RKO (cell line): ENCODE results near the gene FBXW9.
A peak's percentile ranks its signal among the peaks of the same experiment; 100 is the strongest.
"Not testable (repeated sequence)": the region's sequence is repeated elsewhere in the genome, so short reads cannot be mapped to it uniquely, and the experiment has no call there.

Experiments
- DNase-seq: peaks from one replicate; pipeline ENCODE4 v3.0.0-alpha.2; 2016; ENCODE audit warnings: low spot score

Gene FBXW9

DNA sequence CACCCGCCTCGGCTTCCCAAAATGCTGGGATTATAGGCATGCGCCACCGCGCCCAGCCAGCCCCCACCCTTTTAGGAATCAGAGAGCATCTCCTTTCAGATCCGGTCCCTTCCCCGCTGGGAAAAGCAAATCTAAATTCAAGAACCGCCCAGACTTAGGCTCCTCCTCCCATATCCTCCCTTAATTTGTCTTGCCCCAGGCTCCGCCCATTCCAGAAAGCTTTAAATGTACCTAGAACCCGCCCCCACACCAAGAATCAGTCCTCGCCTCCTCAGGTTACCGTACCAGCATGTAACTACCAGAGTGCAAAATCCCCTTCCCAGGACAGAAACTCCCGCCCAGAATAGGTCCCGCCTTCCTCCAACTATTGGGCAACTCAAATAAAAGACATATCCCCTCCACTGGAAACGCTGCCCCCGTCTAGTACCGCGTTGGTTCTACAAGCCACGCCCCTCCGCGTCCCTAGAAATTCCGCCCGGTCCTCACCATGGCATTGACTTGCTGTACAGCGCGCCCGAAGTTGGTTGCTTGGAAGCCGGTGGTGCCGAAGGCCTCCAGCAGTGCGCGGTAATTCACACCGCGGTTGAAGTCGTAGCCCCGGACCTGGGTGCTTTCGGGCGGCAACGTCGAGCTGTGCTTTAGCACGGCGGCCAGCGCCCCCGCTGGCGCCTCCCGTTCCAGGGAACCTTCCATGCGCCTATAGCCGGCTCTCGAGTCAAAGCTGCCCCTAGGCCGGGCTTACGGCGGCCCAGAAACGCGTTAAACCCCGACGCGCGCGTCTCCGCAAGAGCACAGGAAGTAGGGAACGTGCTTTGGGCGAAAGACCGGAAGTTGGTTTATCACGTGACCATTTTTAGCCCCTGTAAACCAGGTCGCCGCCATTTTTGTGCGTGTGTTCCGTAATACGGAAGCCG, 15.1 kb downstream of the FBXW9 start, which contains the start of gene DHPS:
TSS of gene DHPS (minus strand) at position 807 of the 914 bp plus-strand sequence. CDS start at position 693, 114 bp downstream.
- peak; percentile 98 for DNase-seq

DNA sequence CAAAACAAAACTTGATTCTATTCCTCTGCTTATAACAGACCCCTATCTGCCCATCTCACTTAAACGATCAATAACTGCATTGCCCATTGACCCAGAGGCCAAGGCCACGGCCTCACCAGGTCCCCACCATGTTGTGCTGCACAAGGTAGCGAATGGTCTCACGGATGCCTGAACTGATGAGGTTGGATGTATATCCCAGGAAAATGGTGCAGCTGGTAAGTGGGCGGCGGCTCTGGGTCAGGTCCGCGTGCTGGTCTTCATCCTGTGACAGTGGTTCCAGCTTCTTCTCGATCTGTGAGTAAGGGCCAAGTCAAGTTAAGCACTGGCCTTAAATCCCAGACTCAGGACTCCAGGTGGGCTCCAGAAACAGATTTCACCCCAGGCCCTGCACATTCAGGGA, 16.4 kb downstream of the FBXW9 start:
- DNase-seq: no peak

DNA sequence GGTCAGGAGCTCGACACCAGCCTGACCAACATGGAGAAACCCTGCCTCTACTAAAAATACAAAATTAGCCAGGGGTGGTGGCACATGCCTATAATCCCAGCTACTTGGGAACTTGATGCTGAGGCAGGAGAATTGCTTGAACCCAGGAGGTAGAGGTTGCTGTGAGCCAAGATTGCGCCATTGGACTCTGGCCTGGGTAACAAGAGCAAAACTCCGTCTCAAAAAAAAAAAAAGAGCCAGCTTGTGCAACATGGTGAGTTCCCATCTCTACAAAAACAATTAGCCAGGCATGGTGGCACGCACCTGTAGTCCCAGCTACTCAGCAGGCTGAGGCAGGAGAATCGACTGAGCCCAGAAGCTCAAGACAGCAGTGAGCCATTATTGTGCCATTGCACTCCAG, 18.4 kb downstream of the FBXW9 start:
- not testable (repeated sequence) for DNase-seq

DNA sequence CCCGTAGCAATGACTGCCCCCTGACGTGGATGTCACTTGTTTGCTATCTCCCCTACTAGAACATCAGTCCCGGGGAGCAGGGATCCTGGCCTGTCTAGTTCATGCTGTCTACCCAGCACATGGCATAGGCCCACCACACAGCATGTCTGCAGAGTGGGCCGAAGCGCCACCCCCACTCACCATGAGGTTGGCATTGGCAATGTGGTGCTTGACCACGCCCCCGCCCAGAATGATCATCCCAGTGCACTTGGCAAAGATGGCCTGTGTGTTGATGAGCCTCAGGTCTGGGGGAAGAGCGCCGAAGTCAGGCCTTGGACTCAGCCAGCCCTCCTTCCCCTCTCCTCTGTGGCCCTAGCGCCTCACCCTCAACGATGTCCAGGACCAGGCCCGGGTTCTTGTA, 19.5 kb downstream of the FBXW9 start:
- no peak for DNase-seq

DNA sequence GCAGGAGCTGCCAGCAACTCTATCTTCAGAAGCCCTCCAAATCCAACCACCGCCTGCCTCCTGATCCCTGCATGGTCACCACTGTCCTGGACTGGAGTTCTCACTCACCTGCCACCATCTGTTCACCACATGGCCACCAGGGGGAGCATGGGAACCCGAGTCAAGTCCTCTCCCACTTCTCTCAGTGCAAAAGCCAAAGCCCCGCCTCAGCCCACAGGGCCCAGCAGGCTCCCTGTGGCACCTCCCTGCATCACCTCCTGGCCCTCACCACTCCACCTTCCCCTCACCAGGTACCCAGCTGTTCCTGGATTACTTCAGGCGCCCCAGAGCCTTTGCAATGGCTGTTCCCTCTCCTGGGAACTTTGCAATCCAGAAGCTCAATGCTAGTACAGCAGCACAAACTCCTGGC, 20.0 kb downstream of the FBXW9 start:
- DNase-seq: peak; percentile 75

DNA sequence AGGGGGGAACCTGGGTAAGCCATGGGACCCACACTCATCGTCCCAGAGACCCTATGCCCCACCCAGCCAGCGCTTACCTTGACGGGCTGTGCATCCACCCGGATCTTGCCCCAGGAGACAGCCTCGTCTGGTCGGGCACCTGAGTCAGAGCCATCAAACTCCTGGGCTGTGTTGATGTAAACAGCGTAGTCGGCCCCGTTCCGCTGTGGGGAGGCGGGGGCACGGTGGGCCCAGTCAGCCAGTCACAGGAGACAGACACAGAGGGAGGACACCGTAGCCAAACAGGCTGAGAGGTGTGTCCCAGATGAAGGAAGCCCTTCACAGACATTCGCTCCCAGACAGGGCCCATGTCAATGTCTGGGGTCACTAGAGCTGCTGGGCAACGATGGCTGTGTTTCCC, 20.5 kb downstream of the FBXW9 start:
- no peak for DNase-seq

DNA sequence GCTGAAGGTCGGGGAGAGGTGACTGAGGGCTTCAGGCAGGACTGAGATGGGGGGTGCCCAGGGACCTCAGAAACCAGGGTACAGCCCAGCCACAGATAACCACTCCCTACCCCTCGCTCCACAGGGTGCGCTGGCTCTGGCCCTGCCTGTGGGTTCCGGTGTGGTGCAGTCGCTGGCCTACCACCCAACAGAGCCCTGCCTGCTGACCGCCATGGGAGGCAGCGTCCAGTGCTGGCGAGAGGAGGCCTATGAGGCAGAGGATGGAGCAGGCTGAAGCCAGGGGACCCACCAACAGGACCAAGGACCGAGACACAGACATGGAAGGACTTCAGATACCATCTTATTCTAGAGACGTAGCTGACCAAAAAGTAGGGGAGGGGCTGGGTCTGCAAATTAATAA, 21.0 kb downstream of the FBXW9 start:
- no peak for DNase-seq

DNA sequence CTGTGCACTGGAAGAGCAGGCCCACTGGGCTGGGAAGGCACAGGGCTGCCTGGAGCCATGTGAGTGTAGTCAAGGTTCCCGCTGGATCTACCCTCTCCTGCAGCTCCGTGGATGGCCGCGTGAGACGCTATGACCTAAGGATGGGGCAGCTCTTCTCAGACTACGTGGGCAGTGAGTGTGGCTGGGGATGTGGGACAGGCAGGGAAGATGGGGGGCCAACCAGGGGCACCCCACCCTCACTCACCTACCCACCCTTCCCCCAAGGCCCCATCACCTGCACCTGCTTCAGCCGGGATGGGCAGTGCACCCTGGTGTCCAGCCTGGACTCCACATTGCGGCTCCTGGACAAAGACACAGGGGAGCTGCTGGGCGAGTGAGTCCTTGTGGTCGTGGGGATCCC, 23.7 kb downstream of the FBXW9 start:
- no peak for DNase-seq

DNA sequence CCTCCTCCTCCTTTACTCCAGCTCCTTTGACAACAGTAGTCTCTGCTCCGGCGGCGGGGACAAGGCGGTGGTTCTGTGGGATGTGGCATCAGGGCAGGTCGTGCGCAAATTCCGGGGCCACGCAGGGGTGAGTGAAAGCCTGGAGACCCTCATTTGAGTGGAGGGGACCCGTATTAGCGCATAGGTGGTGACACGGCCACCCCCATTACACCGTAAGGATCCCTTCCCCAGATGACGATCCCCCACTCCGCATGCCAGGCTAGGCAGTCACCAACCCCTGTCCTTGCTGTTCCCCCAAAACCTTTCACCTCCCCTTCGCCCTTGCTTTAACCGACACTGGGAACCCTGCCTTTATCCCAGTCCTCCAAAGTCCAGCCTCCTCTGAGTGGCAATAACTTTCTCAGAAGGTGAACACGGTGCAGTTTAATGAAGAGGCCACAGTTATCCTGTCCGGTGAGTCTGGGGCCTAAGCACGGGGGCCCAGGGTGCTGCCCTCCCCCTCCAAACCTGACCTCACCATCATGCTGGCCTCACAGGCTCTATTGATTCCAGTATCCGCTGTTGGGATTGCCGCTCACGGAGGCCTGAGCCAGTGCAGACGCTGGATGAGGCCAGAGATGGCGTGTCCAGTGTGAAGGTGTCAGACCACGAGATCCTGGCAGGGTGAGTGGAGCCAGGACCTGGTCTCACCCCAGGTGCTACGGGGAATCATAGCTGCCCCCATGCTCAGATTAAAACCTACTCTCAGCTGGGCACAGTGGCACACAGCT, 26.1 kb downstream of the FBXW9 start:
- DNase-seq: peak; percentile 51

DNA sequence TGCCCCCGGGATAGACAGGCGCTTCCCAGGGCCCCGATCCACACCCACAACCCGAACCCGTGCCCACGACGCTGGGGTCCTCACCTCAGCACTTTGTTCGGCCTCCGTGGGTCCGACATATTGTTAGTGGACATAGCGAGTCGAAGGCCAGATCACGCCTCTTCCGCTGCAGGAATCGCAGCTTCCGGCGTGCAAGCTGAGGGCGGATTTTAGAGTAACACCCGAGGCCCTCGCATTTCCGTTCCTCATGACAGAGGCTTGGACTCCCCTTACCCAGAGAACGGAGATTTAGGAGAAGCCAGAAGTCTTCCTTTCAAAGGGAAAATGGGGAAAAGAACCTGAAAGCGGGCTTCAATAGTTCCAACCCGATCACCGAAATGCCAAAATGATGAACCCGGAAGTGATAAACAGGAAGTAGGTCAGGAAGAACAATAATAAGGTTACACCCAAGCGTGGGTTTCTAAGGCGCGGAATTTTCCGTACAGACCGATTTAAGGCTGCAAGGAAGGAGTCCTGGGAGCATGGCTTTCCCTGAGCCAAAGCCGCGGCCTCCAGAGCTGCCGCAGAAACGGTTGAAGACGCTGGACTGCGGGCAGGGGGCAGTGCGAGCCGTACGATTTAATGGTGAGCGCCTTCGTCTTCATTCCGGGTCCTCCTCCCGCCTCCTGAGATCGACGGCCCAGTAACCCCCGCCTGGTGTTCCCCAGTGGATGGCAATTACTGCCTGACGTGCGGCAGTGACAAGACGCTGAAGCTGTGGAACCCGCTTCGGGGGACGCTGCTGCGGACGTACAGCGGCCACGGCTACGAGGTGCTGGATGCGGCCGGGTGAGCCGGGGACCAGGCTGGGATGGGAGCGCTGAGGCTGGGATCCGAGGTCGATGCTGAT, 26.9 kb downstream of the FBXW9 start:
- peak; percentile 88 for DNase-seq

DNA sequence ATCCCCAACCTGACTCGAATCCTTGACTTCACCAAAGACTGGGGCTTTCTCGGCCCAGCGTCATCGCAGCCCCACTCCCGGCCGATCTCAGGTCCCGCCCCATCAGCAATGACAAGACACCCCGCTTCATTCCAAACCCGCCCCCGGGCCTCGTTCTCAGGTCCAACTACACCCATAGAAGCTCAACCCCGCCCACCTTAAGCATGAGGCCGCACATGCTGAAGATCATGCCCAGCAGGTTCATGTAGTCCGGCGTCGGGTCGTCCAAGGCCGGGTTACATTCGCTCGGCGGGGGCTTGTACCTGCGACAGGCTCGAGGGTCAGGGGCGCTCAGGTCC, 27.5 kb downstream of the FBXW9 start:
- peak; percentile 82 for DNase-seq

DNA sequence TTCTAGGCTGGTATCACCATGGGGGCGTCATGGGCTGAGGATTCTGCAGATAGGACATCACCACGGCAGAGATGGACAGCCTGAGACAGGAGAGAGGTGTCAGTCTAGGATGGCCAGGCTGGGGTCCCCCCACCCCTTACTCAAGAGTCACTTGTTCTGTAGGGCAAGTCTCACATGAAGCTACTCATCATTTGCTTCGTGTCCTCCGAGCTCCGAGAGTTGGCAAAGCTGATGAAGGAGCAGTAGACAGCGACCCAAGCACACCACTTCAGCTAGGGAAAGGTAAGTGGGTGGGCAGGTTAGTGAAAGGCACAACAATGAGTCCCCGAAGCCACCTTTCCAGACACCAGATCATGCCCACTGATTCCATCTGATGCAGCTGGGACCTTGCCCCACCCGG, 28.1 kb downstream of the FBXW9 start:
- no peak for DNase-seq

DNA sequence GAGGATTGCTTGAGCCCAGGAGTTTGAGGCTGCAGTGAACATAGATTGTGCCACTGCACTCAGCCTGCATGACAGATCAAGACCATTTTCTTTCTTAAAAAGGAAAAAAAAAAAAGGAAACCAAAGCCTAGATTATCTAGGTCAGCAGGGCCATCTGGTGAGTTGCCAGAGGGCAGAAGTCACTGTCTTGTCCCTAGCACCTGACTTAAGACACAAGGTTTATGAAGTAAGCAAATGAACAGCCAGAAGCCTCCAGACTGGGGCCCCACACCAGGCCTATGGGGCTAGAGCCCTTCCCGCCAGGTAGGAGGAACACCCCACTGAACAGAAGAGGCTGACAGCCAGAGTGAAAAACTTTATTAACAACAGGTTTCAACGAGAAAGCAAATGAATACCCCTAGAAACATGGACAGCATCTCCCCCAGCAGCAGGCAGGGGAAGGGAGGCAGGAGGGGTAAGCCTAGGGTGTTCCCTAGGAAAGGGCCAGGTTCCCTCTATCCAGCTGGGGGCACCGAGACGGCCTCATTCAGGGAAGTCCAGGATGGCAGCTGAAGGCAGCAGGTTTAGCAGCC, 28.6 kb downstream of the FBXW9 start:
- DNase-seq: no peak

DNA sequence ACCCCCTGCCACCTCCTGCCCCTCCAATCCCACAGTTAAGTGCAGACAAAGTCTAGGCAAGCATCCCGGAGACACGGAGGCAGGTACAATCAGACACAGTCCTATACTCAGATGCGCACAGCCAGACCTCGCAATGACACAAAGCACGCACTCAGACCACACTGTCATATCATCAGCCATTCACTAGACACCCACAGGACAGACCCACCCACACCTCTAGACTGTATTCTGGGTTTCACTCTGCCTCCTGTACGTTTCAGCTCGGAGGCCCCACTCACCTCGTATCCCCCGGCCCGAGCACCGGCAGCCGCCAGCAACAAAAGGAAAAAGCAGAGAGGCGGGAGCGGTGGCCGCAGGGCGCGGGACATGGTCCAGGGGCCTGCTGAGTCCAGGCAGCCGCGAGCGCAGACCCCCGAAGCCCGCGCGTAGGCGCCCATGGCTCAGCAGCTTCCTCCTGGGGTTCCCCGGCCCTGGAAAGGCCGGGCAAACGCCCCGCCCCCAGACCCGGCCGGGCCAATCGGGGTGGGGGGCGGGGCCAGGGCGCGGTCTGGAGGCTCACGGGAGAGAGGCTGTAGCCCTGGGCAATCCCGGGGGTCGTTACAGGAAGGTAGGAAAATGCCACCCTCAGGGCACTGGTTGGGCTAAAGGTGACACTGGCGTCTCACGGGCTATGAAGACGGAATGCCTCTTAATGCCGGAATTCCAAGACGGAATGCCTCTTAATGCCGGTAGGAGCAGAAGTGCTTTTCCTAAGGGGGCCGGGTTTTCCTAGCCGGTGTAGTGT, 30.0 kb downstream of the FBXW9 start, which contains the start of the genes MAN2B1 and WDR83:
TSS of gene MAN2B1 (minus strand) at position 478 of the 784 bp plus-strand sequence. CDS start at position 437, 41 bp downstream.
TSS of gene WDR83 (plus strand) at position 543 of the 784 bp plus-strand sequence. CDS start 2,984 bp downstream, outside the sequence.
- peak; percentile 76 for DNase-seq

DNA sequence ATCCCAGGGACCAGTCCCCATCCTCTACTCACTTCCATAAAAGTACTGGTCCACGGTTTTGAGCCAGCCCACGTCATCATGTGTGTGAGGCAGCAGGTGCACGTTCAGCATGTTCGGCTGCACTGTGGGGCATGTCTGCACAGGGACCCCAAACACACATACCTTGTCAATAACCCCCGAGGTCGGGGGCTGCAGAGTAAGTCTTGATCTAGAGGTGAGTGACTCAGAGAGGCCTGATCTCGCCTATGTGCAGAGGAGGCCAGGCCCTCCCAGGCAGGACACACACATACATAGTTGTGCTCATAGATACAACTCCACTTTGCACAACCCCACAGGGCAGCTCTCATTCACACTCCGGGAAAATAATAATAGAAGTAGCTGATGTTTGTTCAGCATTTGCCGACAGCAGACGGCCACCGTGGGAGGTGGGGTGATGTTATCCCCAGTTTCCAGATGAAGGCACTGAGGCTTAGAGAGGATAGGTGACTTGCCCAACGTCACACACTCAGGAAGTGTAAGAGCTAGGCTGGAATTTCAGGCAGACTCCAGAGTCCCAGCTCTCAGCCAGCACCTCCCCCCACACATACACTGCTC, 30.7 kb downstream of the FBXW9 start:
- DNase-seq: peak; percentile 45

DNA sequence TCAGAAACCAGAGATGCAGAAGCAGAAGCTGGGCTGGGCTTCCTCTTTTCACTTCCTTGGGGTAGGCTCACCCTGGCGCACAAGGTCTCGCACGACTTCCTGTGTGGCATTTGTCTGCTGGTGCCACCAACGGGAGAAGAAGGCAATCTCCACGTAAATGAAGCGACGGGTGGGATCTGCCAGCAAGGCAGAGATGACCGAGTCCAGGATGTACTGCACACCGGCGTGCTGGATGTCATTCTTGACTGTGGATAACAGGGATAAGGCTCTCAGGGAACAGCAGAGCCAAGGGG, 31.2 kb downstream of the FBXW9 start:
- no peak for DNase-seq

DNA sequence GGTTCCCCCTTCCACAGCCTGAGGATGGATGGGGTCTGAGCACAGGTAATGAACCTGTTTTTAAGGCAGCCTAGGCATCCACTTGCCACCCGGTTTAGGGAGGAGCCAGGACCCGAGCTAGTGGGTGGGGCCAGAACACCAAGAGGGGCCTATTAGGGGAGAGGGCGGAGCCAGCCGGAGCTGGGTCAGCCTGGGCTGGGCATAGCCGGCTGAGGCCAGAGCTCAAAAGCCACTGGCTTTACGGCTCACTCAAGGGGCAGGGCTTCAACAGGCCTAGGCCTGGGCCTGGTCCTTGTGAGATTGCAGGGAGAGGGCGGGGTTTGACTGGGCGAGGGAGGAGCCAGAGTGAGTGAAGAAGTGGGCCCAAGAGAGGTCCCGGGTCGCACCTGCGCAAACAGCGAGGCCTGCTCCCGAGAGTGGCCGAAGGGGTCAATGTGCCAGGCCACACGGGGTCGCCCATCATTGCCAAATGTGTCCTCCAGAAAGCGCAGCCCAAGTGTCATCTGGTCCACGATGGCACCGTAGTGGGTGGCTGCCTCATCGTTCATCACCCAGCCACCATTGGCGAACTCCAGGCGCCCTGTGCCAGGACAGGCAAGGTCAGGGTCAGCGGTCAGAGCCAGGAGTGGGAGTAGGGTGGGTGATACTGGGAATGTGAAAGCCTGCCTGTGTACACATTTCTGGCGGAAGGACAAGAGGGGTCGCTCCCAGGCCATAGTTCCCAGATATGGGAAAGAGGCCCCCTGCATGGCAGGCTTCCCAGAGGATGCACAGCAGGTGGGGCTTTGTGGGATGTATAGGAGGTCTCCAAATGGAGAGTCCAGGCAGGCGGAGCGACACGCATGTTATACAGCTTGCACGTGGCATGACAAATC, 31.8 kb downstream of the FBXW9 start:
- DNase-seq: peak; percentile 65

DNA sequence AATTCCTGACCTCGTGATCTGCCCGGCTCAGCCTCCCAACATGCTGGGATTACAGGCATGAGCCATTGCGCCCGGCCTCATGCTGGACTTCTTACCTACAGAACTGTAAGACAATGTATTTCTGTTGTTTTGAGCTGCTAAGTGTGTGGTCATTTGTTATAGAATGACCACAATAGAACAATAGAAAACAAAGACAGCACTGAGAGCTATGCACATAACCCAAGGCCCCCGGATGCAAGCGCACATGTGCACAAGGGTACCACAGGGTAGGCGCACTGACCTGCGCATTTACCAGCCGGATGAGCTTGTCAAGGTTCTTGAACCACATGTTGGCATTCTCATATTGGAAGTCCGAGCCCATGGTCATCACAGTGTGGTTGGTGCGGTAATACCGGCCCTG, 35.5 kb downstream of the FBXW9 start:
- no peak for DNase-seq

DNA sequence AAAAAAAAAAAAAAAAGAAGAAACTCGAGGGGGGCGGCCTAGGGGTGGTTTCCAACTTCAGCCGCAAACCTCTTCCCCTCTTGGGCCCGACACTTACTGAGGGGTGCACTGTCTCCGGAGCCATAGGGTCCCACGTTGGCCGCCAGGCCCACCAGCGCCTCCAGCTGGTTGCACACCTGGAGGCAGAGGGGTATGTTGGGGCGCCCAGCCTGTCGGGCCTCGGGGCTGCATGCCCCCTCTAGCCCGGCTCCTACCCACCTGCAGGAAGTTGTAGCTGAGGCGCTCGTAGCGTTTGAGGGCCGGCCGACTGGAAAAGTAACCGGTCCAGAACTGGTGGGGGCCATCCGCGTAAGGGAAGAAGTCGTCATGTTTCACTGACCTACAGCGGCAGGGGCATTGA, 38.5 kb downstream of the FBXW9 start:
- DNase-seq: no peak
